ENCODE measurements around the gene SIX4. TPM values are rescaled to one million over a fixed set of nuclear protein-coding genes. Genes with fewer than 3 reads are reported as not detected.
A peak's percentile ranks its signal among the peaks of the same experiment; 100 is the strongest.

The SIX4 gene
- total and polyA plus RNA-seq, 2 experiments from 2014 or later = 6.2 to 46.9 TPM

- TF ChIP-seq ETS1 (IDR thresholded peaks at IDR 0.05) (no peak), REST (IDR thresholded peaks at IDR 0.05; ENCODE audit: unreplicated experiment) (no peak), EZH2phosphoT487 (IDR thresholded peaks at IDR 0.05; ENCODE audit: unreplicated experiment) (no peak)
These were observed 43.6 kb downstream of the SIX4 start (continued) for GRCh38 chr14:60680511-60680910.

- peak; percentile 66 for DNase-seq (ENCODE audit: low spot score)
- Histone ChIP-seq H3K4me3 (peak overlapping the region; percentile 19; the same call in 1 of the 2 replicates), H3K4me2 (peak overlapping the region; percentile 68), H3K4me1 (ENCODE audit: insufficient read depth) (peaks cover 34% of the 10 kb centered on the region), H3K79me2 (replicated peaks; ENCODE audit: insufficient read depth) (no peaks in the 10 kb centered on the region), H2AFZ (no peak overlapping the region), H3K9me2 (ENCODE audit: insufficient read depth) (no peaks in the 10 kb centered on the region), H4K20me1 (replicated peaks; ENCODE audit: insufficient read depth) (no peaks in the 10 kb centered on the region), H3K36me3 (ENCODE audit: insufficient read depth) (no peaks in the 10 kb centered on the region), H3F3A (replicated peaks; ENCODE audit: low read depth) (0 out of 2 replicates have a peak, but pooled peaks cover 5% of the 10 kb centered on the region), H3K27ac (ENCODE audit: low read depth) (peak overlapping the region; percentile 36; the same call in 1 of the 2 replicates), H3K27me3 (ENCODE audit: insufficient read depth) (no peaks in the 10 kb centered on the region)
- peak; percentile 54; the same call in 1 of the 2 replicates for TF ChIP-seq NANOG (IDR thresholded peaks at IDR 0.05; ENCODE audit: borderline replicate concordance)
- TF ChIP-seq ZNF331 (CRISPR knock-in tag; IDR thresholded peaks at IDR 0.05; ENCODE audit: low read depth) = no peak
- TF ChIP-seq ZNF114 (CRISPR knock-in tag; IDR thresholded peaks at IDR 0.05) = no peak
- TF ChIP-seq, protein P1, sequence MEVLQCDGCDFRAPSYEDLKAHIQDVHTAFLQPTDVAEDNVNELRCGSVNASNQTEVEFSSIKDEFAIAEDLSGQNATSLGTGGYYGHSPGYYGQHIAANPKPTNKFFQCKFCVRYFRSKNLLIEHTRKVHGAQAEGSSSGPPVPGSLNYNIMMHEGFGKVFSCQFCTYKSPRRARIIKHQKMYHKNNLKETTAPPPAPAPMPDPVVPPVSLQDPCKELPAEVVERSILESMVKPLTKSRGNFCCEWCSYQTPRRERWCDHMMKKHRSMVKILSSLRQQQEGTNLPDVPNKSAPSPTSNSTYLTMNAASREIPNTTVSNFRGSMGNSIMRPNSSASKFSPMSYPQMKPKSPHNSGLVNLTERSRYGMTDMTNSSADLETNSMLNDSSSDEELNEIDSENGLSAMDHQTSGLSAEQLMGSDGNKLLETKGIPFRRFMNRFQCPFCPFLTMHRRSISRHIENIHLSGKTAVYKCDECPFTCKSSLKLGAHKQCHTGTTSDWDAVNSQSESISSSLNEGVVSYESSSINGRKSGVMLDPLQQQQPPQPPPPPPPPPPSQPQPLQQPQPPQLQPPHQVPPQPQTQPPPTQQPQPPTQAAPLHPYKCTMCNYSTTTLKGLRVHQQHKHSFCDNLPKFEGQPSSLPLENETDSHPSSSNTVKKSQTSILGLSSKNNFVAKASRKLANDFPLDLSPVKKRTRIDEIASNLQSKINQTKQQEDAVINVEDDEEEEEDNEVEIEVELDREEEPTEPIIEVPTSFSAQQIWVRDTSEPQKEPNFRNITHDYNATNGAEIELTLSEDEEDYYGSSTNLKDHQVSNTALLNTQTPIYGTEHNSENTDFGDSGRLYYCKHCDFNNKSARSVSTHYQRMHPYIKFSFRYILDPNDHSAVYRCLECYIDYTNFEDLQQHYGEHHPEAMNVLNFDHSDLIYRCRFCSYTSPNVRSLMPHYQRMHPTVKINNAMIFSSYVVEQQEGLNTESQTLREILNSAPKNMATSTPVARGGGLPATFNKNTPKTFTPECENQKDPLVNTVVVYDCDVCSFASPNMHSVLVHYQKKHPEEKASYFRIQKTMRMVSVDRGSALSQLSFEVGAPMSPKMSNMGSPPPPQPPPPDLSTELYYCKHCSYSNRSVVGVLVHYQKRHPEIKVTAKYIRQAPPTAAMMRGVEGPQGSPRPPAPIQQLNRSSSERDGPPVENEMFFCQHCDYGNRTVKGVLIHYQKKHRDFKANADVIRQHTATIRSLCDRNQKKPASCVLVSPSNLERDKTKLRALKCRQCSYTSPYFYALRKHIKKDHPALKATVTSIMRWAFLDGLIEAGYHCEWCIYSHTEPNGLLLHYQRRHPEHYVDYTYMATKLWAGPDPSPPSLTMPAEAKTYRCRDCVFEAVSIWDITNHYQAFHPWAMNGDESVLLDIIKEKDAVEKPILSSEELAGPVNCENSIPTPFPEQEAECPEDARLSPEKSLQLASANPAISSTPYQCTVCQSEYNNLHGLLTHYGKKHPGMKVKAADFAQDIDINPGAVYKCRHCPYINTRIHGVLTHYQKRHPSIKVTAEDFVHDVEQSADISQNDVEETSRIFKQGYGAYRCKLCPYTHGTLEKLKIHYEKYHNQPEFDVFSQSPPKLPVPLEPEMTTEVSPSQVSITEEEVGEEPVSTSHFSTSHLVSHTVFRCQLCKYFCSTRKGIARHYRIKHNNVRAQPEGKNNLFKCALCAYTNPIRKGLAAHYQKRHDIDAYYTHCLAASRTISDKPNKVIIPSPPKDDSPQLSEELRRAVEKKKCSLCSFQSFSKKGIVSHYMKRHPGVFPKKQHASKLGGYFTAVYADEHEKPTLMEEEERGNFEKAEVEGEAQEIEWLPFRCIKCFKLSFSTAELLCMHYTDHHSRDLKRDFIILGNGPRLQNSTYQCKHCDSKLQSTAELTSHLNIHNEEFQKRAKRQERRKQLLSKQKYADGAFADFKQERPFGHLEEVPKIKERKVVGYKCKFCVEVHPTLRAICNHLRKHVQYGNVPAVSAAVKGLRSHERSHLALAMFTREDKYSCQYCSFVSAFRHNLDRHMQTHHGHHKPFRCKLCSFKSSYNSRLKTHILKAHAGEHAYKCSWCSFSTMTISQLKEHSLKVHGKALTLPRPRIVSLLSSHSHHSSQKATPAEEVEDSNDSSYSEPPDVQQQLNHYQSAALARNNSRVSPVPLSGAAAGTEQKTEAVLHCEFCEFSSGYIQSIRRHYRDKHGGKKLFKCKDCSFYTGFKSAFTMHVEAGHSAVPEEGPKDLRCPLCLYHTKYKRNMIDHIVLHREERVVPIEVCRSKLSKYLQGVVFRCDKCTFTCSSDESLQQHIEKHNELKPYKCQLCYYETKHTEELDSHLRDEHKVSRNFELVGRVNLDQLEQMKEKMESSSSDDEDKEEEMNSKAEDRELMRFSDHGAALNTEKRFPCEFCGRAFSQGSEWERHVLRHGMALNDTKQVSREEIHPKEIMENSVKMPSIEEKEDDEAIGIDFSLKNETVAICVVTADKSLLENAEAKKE (CRISPR knock-in tag; IDR thresholded peaks at IDR 0.05) = peak; percentile 80
- Mint-ChIP-seq H3K4me3 (peak overlapping the region; percentile 19; the same call in 2 of the 3 replicates), H3K4me1 (peaks cover 21% of the 10 kb centered on the region), H3K36me3 (ENCODE audit: low read depth) (no peaks in the 10 kb centered on the region), H3K9me3 (peaks cover 3% of the 10 kb centered on the region; the same call in 1 of the 3 replicates), H3K27ac (peak overlapping the region; percentile 29; the same call in 1 of the 2 replicates), H3K27me3 (ENCODE audit: insufficient read depth, low read depth, poor library complexity) (peaks cover 2% of the 10 kb centered on the region)
- peak; percentile 97 for ATAC-seq
These were observed 44.4 kb downstream of the SIX4 start for GRCh38 chr14:60679566-60680258.
